GM13976 (cell line): ENCODE results near the gene MRPL34.
A peak's percentile ranks its signal among the peaks of the same experiment; 100 is the strongest.

Experiments
- DNase-seq: peaks from one replicate; pipeline ENCODE4 v3.0.0; 2012; ENCODE audit warnings: low spot score
- in situ Hi-C: fragments of 300-500 bp; cut with MboI; formaldehyde crosslinking; loops from one replicate; pipeline ENCODE4 v1.12.0; 2022; ENCODE audit warnings: low sequenced_read_pairs, mixed read lengths, inconsistent platforms; ENCODE audit not compliant: unreplicated experiment
- TF ChIP-seq, protein P1 (sequence below): IDR thresholded peaks from 2 replicates; pipeline ENCODE4 v1.5.1; 2012; ENCODE audit warnings: borderline replicate concordance, mild to moderate bottlenecking; ENCODE audit not compliant: insufficient read depth; ENCODE audit errors: extremely low read depth, missing control alignments, control extremely low read depth

Gene MRPL34

DNA sequence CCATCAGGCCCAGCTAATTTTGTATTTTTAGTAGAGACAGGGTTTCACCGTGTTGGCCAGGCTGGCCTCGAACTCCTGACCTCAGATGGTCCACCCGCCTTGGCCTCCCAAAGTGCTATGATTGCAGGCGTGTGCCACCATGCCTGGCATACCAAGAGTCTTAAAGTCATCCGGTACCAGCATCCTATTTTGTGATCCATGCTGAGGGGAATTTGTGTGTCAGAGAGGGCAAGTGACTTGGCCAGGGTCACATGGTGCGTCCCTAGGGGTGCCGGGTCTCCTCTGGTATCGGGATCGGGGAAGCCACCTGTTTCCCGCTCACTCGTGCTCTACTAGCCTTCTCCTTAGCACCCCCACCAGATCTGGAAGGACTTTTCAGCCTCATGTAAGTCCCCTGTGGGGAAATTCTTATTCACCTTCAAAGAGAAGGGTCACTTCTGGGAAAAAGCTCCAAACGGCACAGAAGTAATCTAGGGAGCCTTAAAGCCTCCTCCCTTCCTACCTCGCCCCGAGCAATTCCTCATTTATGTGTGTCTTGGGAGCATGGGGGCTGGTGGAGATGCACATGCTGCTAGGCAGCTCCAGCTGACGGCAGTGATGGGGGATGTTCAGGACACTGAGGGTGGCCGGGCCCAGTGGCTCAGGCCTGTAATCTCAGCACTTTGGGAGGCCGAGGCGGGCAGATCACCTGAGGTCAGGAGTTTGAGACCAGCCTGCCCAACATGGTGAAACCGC lies 30.1 kb upstream of the MRPL34 start:
- in situ Hi-C loops, result no loop called here
- no peak for DNase-seq
- TF ChIP-seq, protein P1, sequence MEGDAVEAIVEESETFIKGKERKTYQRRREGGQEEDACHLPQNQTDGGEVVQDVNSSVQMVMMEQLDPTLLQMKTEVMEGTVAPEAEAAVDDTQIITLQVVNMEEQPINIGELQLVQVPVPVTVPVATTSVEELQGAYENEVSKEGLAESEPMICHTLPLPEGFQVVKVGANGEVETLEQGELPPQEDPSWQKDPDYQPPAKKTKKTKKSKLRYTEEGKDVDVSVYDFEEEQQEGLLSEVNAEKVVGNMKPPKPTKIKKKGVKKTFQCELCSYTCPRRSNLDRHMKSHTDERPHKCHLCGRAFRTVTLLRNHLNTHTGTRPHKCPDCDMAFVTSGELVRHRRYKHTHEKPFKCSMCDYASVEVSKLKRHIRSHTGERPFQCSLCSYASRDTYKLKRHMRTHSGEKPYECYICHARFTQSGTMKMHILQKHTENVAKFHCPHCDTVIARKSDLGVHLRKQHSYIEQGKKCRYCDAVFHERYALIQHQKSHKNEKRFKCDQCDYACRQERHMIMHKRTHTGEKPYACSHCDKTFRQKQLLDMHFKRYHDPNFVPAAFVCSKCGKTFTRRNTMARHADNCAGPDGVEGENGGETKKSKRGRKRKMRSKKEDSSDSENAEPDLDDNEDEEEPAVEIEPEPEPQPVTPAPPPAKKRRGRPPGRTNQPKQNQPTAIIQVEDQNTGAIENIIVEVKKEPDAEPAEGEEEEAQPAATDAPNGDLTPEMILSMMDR, result no peak

DNA sequence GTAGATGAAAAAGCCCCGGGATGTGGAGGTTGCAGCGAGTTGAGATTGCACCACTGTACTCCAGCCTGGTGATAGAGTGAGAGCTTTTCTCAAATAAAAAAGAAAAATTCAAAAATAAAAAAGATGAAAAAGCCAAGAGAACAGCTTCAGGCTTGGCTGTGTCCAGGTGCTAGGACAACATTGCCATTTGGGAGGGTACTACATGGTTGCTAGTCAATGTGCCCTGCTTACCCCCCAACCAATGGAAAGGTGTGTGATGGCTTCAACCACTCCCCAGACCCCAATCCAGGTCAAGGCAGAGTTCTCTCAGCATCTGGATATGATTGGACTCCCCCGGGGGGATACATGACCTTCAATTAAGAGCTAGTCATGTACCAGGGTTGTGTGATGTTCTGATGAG lies 26.2 kb upstream of the MRPL34 start:
- TF ChIP-seq, protein P1, result no peak
- in situ Hi-C loops, result no loop called here
- DNase-seq, result no peak

DNA sequence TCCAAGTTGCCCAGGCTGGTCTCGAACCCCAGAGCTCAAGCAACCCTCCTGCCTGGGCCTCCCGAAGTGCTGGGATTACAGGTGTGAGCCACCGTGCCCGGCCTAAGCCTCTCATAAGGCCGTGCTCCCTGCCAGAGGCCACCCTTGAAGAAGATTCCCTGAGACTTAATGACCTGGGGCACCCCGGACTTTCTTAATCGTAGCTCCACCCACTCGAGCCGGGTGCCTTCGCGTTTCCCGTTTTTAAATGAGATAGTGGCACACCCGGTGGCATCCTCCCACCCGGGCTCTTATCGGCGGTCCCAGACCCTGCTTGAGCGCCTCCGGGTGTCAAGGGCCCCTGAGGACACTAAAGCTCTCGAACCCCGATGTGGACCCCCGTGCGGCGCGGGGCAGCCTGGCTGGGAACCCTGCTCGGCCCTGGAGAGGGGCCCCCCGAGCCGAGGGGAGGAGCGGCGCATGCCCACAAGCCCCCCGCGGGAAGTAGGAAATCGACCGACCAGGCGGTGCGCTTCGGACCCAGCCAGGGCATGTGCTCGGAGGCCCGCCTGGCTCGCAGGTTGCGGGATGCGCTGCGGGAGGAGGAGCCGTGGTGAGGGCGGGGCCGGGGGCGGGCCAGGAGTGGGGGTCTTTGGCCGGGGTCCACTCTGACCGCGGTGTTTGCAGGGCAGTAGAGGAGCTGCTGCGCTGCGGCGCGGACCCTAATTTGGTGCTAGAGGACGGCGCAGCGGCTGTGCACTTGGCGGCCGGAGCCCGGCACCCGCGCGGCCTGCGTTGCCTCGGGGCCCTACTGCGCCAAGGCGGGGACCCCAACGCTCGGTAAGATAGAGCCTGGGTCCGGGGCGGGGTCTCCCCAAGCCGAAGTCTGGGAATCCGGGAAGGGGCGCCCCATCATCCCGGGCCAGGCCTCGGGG lies 24.0 kb upstream of the MRPL34 start, which contains the start of gene ANKLE1:
Gene ANKLE1, plus strand, starts transcription at position 511 of the 914 bp plus-strand sequence. Its CDS starts 20 bp downstream, at position 531.
- TF ChIP-seq, protein P1, result no peak
- peak; percentile 86 for DNase-seq
- in situ Hi-C loops, result loop anchor here (10.0 kb wide), 1 partner anchor 217 kb away; no protein-coding TSS in a partner anchor

DNA sequence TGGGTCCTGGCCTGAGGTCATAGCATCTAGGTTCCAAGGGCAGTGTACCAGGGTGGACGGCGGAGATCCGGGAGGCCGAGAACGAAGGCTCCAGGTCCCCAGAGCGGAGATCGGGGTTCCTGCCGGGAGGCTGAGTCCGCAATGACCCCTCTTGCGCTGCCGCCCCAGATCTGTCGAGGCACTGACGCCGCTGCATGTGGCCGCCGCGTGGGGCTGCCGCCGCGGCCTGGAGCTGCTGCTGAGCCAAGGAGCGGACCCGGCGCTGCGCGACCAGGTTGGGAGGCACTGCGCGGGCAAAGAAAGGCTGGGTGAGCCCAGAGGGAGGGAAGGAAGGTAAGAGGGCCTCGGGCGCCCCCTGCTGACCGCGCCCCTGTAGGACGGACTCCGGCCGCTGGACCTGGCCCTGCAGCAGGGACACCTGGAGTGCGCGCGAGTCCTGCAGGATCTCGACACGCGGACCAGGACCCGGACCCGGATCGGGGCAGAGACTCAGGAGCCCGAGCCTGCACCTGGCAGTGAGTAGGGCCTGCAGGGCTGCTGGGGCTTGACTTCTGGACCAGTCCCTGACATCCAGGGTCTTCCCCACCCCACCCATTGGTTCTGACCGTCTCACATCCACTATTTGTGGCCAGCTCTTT lies 23.1 kb upstream of the MRPL34 start:
- in situ Hi-C loops, result loop anchor here (10.0 kb wide), 1 partner anchor 218 kb away; no protein-coding TSS in a partner anchor
- peak; percentile 93 for DNase-seq
- TF ChIP-seq, protein P1, result peak; percentile 92

DNA sequence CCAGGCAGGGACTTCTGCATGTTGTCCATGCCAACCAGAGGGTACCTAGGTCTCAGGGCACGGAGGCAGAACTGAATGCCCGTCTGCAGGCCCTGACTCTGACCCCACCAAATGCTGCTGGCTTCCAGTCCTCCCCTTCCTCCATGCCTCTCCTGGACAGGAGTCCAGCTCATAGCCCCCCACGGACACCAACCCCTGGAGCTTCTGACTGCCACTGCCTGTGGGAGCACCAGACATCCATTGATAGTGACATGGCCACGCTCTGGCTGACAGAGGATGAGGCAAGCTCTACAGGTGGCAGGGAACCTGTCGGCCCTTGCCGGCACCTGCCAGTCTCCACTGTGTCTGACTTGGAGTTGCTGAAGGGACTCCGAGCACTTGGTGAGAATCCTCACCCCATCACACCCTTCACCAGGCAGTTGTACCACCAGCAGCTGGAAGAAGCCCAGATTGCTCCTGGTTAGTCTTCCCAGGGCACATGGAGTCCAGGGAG lies 22.1 kb upstream of the MRPL34 start:
- TF ChIP-seq, protein P1, result no peak
- DNase-seq, result no peak
- in situ Hi-C loops, result loop anchor here (10.0 kb wide), 1 partner anchor 219 kb away; no protein-coding TSS in a partner anchor
